ENCODE data around the gene POLD3.

Gene POLD3

DNA sequence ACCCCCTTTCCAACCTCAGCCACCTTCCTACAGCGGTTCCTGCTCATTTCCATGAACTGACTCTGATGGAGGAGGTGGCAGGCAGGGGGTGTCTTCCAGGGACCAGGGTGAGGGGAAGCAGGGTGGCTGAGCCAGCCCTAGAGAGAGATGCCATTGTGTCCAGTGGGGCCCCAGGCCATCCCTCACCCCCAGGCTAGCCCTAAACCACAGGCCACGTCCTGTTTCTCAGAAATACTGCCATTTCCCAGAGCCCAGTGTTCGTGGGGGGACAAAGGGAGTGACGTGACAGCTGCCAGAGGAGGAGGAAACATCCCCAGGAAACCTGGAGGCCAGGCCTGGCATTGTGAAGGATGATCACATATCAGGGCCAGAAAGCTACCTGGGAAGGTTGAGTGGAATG is 99.4 kb downstream of the POLD3 start:
- DNase-seq (ENCODE audit: low spot score): no peak

Data from cerebellar cortex (tissue), 1 donor.